MM.1S (cell line): ENCODE data around the gene FRY.
A peak's percentile ranks its signal among the peaks of the same experiment; 100 is the strongest.

ENCODE experiments used
- EZH2 ChIP-seq: fragments of 300-600 bp; sonication (generic); optimal IDR thresholded peaks from 2 replicates; pipeline ENCODE3; 2017; ENCODE audit warnings: low read depth, mild to moderate bottlenecking, antibody characterized with exemption, low read length, mixed read lengths
- TF ChIP-seq, protein P1 (sequence below): fragments of 300-600 bp; sonication (generic); IDR thresholded peaks from 2 replicates; pipeline ENCODE4 v1.5.1; 2016; ENCODE audit warnings: antibody characterized with exemption, low read length, mixed read lengths

DNA sequence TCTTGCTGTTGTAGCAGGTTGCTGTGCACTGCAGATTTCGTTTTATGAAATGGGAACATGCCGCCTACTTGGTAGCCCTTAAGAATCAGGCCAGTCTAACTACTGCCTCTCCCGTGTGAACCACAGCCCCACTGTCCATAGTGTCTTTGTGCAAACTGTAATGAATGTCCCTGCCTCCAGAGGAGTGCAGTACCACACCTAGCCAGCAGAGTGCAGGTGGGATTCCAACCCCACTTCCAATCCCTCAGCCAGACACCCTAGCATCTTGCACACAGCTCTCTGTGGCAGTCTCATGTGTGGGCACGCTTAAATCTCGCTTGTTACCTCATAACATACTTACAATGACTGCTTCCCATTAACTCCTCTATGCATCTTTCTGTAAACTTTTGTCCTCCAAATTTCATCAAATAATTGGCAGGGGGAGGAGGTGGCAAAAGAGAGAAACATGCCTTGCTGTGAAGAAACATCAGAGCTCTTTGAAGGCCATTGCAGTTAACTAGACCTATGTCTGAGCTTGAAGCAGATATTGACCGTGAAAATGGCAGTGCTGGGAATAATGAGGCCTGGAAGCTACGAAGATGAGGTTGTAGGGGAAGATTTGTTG lies 236.4 kb downstream of the FRY start:
- no peak for TF ChIP-seq EZH2
- TF ChIP-seq, protein P1, sequence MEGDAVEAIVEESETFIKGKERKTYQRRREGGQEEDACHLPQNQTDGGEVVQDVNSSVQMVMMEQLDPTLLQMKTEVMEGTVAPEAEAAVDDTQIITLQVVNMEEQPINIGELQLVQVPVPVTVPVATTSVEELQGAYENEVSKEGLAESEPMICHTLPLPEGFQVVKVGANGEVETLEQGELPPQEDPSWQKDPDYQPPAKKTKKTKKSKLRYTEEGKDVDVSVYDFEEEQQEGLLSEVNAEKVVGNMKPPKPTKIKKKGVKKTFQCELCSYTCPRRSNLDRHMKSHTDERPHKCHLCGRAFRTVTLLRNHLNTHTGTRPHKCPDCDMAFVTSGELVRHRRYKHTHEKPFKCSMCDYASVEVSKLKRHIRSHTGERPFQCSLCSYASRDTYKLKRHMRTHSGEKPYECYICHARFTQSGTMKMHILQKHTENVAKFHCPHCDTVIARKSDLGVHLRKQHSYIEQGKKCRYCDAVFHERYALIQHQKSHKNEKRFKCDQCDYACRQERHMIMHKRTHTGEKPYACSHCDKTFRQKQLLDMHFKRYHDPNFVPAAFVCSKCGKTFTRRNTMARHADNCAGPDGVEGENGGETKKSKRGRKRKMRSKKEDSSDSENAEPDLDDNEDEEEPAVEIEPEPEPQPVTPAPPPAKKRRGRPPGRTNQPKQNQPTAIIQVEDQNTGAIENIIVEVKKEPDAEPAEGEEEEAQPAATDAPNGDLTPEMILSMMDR = peak; percentile 75
